ENCODE data around the gene TYW1.
"Not testable (repeated sequence)": the region's sequence is repeated elsewhere in the genome, so short reads cannot be mapped to it uniquely, and the experiment has no call there.

- not testable (repeated sequence) for TF ChIP-seq FOS (IDR thresholded peaks at IDR 0.05; ENCODE audit: low read depth, low read length); CTCF (conservative IDR thresholded peaks at IDR 0.05; ENCODE audit: low read depth, low read length)
Observed at GRCh38 chr7:67198865-67199526, 202.4 kb downstream of the TYW1 start.
